GM19395 (cell line): Measurements from ENCODE around the gene SLC43A1.

Source experiments
- ATAC-seq: cut with Tn5 transposase; IDR thresholded peaks from one replicate; pipeline ENCODE4 v1.9.1; 2021; ENCODE audit warnings: mild to moderate bottlenecking, moderate library complexity; ENCODE audit not compliant: unreplicated experiment

SLC43A1 gene

DNA sequence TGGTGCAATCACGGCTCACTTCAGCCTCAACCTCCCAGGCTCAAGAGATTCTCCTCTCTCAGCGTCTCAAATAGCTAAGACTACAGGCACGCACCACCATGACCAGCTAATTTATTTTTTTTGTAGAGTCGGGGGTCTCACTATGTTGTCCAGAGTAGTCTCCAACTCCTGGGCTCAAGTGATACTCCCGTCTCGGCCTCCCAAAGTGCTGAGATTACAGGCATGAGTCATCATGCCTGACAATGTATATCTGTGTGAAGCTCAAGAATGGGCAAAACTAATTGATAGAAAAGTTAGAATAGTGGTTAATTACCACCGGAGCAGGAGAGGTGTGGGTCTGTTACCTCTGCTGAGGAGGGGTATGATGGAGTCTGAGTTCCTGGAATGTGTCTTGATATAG lies 79.5 kb downstream of the SLC43A1 start:
- ATAC-seq: no peak

DNA sequence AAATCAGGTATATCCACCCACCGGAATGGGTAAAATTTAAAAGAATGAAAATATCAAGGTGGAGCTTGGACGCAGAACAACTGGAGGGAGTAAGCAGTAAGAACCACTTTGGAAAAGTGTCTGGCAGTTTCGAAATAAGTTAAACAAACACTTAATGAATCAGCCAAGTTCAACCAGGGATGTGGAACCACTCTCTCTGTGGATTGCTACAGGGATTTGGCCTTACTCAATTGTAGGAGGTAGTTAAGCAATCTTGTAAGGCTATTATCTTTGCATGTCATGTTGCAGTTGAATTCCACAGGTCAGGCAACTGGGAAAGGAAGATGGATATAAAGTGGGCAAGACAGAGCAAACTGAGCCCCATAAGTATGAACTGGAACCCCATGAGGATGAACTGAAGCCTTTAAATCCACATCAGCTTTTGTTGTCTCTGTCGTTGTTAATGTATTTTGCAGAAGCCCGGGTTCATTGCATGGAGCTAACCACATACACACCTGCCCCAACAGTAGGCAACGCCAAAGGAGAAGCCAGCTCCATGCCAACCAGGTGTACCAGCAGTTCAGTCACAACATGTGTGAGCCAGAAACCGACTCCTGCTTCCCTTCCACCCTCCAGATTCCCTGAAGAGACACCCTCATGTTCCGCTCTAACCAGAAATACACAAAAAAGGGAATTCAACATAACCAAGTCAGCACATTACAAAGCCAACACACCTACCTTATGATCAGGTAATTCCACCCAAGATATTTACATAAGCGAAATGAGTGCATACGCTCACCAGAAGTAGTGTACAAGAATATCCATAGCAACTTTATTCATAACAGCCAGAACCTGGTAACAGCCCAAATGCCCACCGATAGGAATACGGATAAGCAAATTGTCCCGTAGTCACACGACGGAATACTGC lies 80.6 kb downstream of the SLC43A1 start:
- ATAC-seq: no peak
